Measurements from ENCODE around the gene LRIG2. TPM values are rescaled to one million over a fixed set of nuclear protein-coding genes. Genes with fewer than 3 reads are reported as not detected.
A peak's percentile ranks its signal among the peaks of the same experiment; 100 is the strongest.

Gene LRIG2
- total and polyA plus RNA-seq, 9 of the 15 experiments (the other 6 are each of a cell fraction or from before 2014, with no cell fraction given): 1.8 to 28.1 (median 11.5) TPM

- Histone ChIP-seq H3K4me2 (ENCODE audit: insufficient read depth, low read length) (no peak overlapping the region), H3K9me1 (ENCODE audit: control insufficient read depth, insufficient read depth, low read length) (no peaks in the 10 kb centered on the region), H3K27me3 (ENCODE audit: control insufficient read depth in 2 of 2, insufficient read depth in 2 of 2, low read length in 2 of 2) (peaks cover 0 to 6% of the 10 kb centered on the region in 2 experiments; a peak in 1 of 5 replicates), H3K36me3 (ENCODE audit: control insufficient read depth, insufficient read depth, low read length) (no peaks in the 10 kb centered on the region), H3K9me3 (replicated peaks; ENCODE audit: control insufficient read depth, insufficient read depth, low read depth, low read length) (no peaks in the 10 kb centered on the region; the same call in 1 of the 2 replicates), H2AFZ (ENCODE audit: low read depth, low read length) (no peak overlapping the region), H3K4me1 (replicated peaks in 1 of 2; ENCODE audit: control insufficient read depth in 2 of 2, insufficient read depth in 2 of 2, low read length in 2 of 2) (no peaks in the 10 kb centered on the region), H3K4me3 (no peak overlapping the region), H3K9ac (ENCODE audit: insufficient read depth in 1 of 2, low read depth in 2 of 2, low read length in 2 of 2) (no peak overlapping the region), H4K20me1 (replicated peaks; ENCODE audit: control insufficient read depth, insufficient read depth, low read length) (no peaks in the 10 kb centered on the region), H3K79me2 (ENCODE audit: control insufficient read depth, insufficient read depth, low read length) (no peaks in the 10 kb centered on the region), H3K27ac (ENCODE audit: extremely low read depth, low read depth, low read length) (no peak overlapping the region)
- 37% methylated on average over 5 of the region's 5 CpGs for WGBS (ENCODE audit: insufficient coverage, low coverage, missing lambda C conversion rate)
- intact Hi-C loops (cut with micrococcal nuclease) (no loop called here), in situ Hi-C loops (cut with MboI) (no loop called here)
- no peak for FAIRE-seq
- POLR2A ChIA-PET: interaction anchor here (0.6 kb wide), 1 partner anchor 153 kb away, joined by 3 read pairs; no protein-coding TSS in a partner anchor
- DNase-seq (ENCODE audit: extremely low read depth in 1 of 4, low spot score in 3 of 4): no peak
- no TSS peak for BruUV-seq (replicated peaks)
- no peak for ATAC-seq
- CTCF ChIA-PET (ENCODE audit: low intra/inter-chr PET ratio): no interaction called here
- TF ChIP-seq RFX5 (IDR thresholded peaks at IDR 0.05; ENCODE audit: low read depth, low read length) (no peak), MAFF (IDR thresholded peaks at IDR 0.05; ENCODE audit: low read length) (peak; percentile 20; the same call in 1 of the 2 replicates), ZNF316 (IDR thresholded peaks at IDR 0.05) (peak; percentile 46; the same call in 1 of the 2 replicates), POLR3G (IDR thresholded peaks at IDR 0.05; ENCODE audit: extremely low read depth, insufficient read length, insufficient replicate concordance) (no peak), MXI1 (IDR thresholded peaks at IDR 0.05; ENCODE audit: low read depth, low read length) (no peak), ILF3 (IDR thresholded peaks at IDR 0.05; ENCODE audit: borderline replicate concordance) (no peak), MAFK (IDR thresholded peaks at IDR 0.05; ENCODE audit: low read length) (peak; percentile 25; the same call in 1 of the 2 replicates), NR2C1 (IDR thresholded peaks at IDR 0.05) (no peak), NR2C1 (tag; IDR thresholded peaks at IDR 0.05) (no peak)
Observed at GRCh38 chr1:113166473-113166872, 93.5 kb downstream of the LRIG2 start.
